Kidney (tissue), 14 donors: Measurements from ENCODE around the gene CEP76. TPM values are rescaled to one million over a fixed set of nuclear protein-coding genes. Genes with fewer than 3 reads are reported as not detected.
A peak's percentile ranks its signal among the peaks of the same experiment; 100 is the strongest.

Experiments
- DNase-seq, 5 donors: peaks; one replicate each; pipeline ENCODE4 v3.0.0-alpha.2; 2013 to 2020
- FAIRE-seq: peaks from 2 replicates; lab custom pipeline; 2012; peaks lifted over from hg19 to GRCh38; lab: Jason Lieb, UNC
- H3K27ac ChIP-seq, 2 donors: one replicate each; pipeline ENCODE4 v1.7.0; 2013; ENCODE audit warnings: low read depth in 2 of 2, low read length in 2 of 2, inconsistent platforms in 1 of 2
- H3K27me3 ChIP-seq: one replicate; pipeline ENCODE4 v1.7.1; 2013; ENCODE audit warnings: low read length, inconsistent platforms; ENCODE audit not compliant: control insufficient read depth, insufficient read depth
- H3K36me3 ChIP-seq, 3 donors: one replicate each; pipeline versions ENCODE4 v1.7.0 to v1.7.1; 2013; ENCODE audit warnings: low read length in 3 of 3, control low read depth in 1 of 3, inconsistent platforms in 1 of 3; ENCODE audit not compliant: insufficient read depth in 3 of 3, control insufficient read depth in 2 of 3
- H3K4me1 ChIP-seq, 3 donors: one replicate each; pipeline versions ENCODE4 v1.7.0 to v1.7.1; 2013; ENCODE audit warnings: low read length in 3 of 3, inconsistent platforms in 1 of 3, low read depth in 1 of 3; ENCODE audit not compliant: control insufficient read depth in 2 of 3, insufficient read depth in 2 of 3
- H3K4me3 ChIP-seq, 3 donors: one replicate each; pipeline versions ENCODE4 v1.7.0 to v1.8.1; 2013; ENCODE audit warnings: low read length in 3 of 3, control low read depth in 1 of 3, inconsistent platforms in 1 of 3
- H3K9ac ChIP-seq, 3 donors: one replicate each; pipeline versions ENCODE4 v1.7.0 to v1.7.1; 2013; ENCODE audit warnings: low read length in 3 of 3, control low read depth in 1 of 3, inconsistent platforms in 1 of 3
- H3K9me3 ChIP-seq, 3 donors: one replicate each; pipeline versions ENCODE4 v1.7.0 to v1.7.1; 2013; ENCODE audit warnings: low read length in 3 of 3, control low read depth in 1 of 3, inconsistent platforms in 1 of 3; ENCODE audit not compliant: control insufficient read depth in 2 of 3, insufficient read depth in 1 of 3
- intact Hi-C: fragments of 100-400 bp; cut with DNase I; formaldehyde crosslinking; loops from one replicate; pipeline ENCODE4 v1.11.1; 2022
- polyA plus RNA-seq: library from polyadenylated mRNA; stranded (reverse); fragments of 350-450 nt; fragmentation: Illumina TruSeq; extraction: RNeasy Lipid Tissue Mini Kit (QIAGEN cat#74804); gene quantifications from one replicate; pipeline ENCODE4 v1.2.3, GENCODE V29; 2014; ENCODE audit warnings: low read depth, low replicate concordance; ENCODE audit not compliant: insufficient read depth
- total RNA-seq: library from RNA; stranded (reverse); fragmentation: NEBNext Ultra II Directional; extraction: Animal tissue kit (Norgen Biotek cat#: 25700); gene quantifications from one replicate; pipeline ENCODE4 v1.2.1, GENCODE V29; 2021
- TF ChIP-seq, protein P1 (sequence below): IDR thresholded peaks from 3 replicates; pipeline ENCODE4 v1.5.1; 2012; ENCODE audit warnings: mild to moderate bottlenecking, moderate library complexity, borderline replicate concordance; ENCODE audit not compliant: insufficient read depth; ENCODE audit errors: extremely low read depth
- donor health status: control.
- donor health status: control.
- donor health status: control.
- donor health status: control.
- donor health status: control.
- donor health status: DM: yes; HTN: yes; CAD: no.
- donor health status: Normal renal cell carcinoma (clear cell type).

The CEP76 gene
- total and polyA plus RNA-seq, 2 donors from 2014 or later, result 2.0 to 5.3 TPM

DNA sequence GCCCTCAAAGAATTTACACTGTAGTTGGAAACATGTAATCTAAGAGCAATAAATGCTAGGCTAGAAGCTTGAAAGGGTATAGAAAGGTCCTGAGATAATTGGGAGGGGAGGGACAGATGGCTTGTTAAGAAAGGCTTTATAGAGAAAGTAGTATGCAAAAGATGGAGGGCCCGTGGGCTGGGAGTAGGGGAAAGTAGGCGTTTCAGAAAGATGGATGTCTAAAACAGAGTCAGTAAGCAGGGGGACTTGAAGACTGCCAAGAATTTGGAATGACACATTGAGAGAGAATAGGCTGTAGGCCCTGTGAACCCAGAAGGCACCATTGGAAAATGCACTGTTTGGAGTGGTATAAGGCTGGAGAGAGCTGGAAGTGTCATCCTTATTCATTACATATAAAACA, 1.1 kb upstream of the CEP76 start:
- Histone ChIP-seq H3K9me3 (no peaks in the 10 kb centered on the region), H3K4me1 (peaks cover 2 to 18% (median 11%) of the 10 kb centered on the region in 3 donors), H3K27ac (no peak overlapping the region), H3K4me3 (peak overlapping the region; percentile 82 to 96 (median 87)), H3K27me3 (no peaks in the 10 kb centered on the region), H3K9ac (peak overlapping the region; percentile 61 to 88 (median 66)), H3K36me3 (peaks cover 0 to 12% (median 6%) of the 10 kb centered on the region in 3 donors)
- intact Hi-C loops, result no loop called here
- peak in 1 of 5 donors; percentile 26 for DNase-seq
- no peak for FAIRE-seq
- TF ChIP-seq, protein P1, sequence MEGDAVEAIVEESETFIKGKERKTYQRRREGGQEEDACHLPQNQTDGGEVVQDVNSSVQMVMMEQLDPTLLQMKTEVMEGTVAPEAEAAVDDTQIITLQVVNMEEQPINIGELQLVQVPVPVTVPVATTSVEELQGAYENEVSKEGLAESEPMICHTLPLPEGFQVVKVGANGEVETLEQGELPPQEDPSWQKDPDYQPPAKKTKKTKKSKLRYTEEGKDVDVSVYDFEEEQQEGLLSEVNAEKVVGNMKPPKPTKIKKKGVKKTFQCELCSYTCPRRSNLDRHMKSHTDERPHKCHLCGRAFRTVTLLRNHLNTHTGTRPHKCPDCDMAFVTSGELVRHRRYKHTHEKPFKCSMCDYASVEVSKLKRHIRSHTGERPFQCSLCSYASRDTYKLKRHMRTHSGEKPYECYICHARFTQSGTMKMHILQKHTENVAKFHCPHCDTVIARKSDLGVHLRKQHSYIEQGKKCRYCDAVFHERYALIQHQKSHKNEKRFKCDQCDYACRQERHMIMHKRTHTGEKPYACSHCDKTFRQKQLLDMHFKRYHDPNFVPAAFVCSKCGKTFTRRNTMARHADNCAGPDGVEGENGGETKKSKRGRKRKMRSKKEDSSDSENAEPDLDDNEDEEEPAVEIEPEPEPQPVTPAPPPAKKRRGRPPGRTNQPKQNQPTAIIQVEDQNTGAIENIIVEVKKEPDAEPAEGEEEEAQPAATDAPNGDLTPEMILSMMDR, result no peak

DNA sequence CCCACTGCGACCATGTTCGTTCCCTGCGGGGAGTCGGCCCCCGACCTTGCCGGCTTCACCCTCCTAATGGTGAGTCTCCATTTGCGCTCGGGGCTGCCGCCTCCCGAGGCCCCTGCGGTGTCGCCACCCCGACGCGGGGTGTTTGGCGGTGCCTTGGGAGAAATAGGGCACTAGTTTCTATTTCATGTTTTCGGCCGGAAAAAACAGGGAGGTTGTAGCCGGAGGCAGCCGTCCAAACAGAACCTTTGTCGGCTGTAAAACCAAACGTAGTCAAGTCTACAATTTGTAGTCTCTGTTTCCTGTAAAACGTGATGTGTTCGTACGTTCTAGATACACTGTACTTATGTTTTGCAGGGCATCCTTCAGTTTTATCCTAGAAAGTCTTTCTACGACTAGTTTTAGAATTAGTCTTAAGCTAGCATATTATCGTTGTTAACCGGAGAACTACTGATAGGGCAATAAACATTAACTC, 609 bp upstream of the CEP76 start:
- Histone ChIP-seq H3K27me3 (no peaks in the 10 kb centered on the region), H3K4me3 (peak overlapping the region; percentile 82 to 96 (median 87)), H3K4me1 (peaks cover 2 to 18% (median 11%) of the 10 kb centered on the region in 3 donors), H3K27ac (peak overlapping the region; percentile 98 to 99), H3K9ac (peak overlapping the region; percentile 61 to 88 (median 66)), H3K36me3 (peaks cover 3 to 13% (median 9%) of the 10 kb centered on the region in 3 donors), H3K9me3 (no peaks in the 10 kb centered on the region)
- intact Hi-C loops, result no loop called here
- FAIRE-seq (no peak), DNase-seq (no peak)
- TF ChIP-seq, protein P1, result no peak

DNA sequence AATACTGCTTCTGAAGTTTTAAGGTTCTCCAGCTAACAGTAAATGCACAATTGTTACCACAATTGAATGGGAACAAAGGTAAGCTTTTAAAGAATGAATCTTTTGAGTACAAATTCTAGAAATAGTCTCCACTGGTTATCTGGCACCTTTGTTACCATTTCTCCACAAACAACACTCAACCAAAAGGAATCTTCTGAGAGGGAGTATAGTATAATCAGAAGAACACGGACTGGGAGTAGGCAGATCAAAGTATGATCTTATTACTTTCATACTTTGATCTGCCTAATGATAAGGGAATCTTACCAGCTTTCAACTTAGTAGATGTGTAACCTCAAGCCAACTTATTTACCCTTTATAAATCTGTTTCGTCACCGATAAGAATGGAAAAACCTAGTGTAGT, 1.4 kb downstream of the CEP76 start:
- H3K27ac ChIP-seq, result no peak overlapping the region
- no peak for DNase-seq
- no peak for FAIRE-seq
- no peak overlapping the region for H3K9ac ChIP-seq
- H3K36me3 ChIP-seq, result peaks cover 2 to 7% (median 3%) of the 10 kb centered on the region in 3 donors
- no peaks in the 10 kb centered on the region for H3K27me3 ChIP-seq
- TF ChIP-seq, protein P1, result no peak
- no peaks in the 10 kb centered on the region for H3K9me3 ChIP-seq
- intact Hi-C loops, result no loop called here
- H3K4me3 ChIP-seq, result peak overlapping the region; percentile 82 to 96 (median 87)
- H3K4me1 ChIP-seq, result peaks cover 2 to 18% (median 11%) of the 10 kb centered on the region in 3 donors
